Measurements from ENCODE around the gene RCAN2. TPM values are rescaled to one million over a fixed set of nuclear protein-coding genes. Genes with fewer than 3 reads are reported as not detected.

The RCAN2 gene
- total and polyA plus RNA-seq, 9 of the 15 experiments (the other 6 are each of a cell fraction or from before 2014, with no cell fraction given) = 0.04 TPM; not detected in 8

- no peaks in the 10 kb centered on the region for H3K9me3 ChIP-seq (replicated peaks; ENCODE audit: control insufficient read depth, insufficient read depth, low read depth, low read length)
- in situ Hi-C loops (cut with MboI) = no loop called here
- TF ChIP-seq, protein P1, sequence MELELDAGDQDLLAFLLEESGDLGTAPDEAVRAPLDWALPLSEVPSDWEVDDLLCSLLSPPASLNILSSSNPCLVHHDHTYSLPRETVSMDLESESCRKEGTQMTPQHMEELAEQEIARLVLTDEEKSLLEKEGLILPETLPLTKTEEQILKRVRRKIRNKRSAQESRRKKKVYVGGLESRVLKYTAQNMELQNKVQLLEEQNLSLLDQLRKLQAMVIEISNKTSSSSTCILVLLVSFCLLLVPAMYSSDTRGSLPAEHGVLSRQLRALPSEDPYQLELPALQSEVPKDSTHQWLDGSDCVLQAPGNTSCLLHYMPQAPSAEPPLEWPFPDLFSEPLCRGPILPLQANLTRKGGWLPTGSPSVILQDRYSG (tag; conservative IDR thresholded peaks at IDR 0.05; ENCODE audit: low read depth) = no peak
- TF ChIP-seq PML (IDR thresholded peaks at IDR 0.05; ENCODE audit: low read length) = no peak
- no peak for TF ChIP-seq CREB3L1 (IDR thresholded peaks at IDR 0.05; ENCODE audit: borderline replicate concordance, low read depth)
- no peak for TF ChIP-seq ZNF384 (IDR thresholded peaks at IDR 0.05; ENCODE audit: low read depth, low read length)
- TF ChIP-seq PHF8 (IDR thresholded peaks at IDR 0.05; ENCODE audit: borderline replicate concordance, low read length) = no peak
- TF ChIP-seq POLR2B (IDR thresholded peaks at IDR 0.05; ENCODE audit: low read depth, partially characterized antibody) = no peak
- TF ChIP-seq THRAP3 (IDR thresholded peaks at IDR 0.05; ENCODE audit: borderline replicate concordance) = no peak
- TF ChIP-seq ZNF146 (CRISPR knock-in tag; IDR thresholded peaks at IDR 0.05; ENCODE audit: unreplicated experiment) = no peak
- no peak for TF ChIP-seq RBM14 (IDR thresholded peaks at IDR 0.05; ENCODE audit: borderline replicate concordance, insufficient read depth, low read depth, low read length)
- no peak for TF ChIP-seq DNMT1 (IDR thresholded peaks at IDR 0.05)
- TF ChIP-seq AFF1 (IDR thresholded peaks at IDR 0.05; ENCODE audit: low read depth in 1 of 2, partially characterized antibody in 2 of 2) = no peak
- no peak overlapping the region for H3K9ac ChIP-seq (ENCODE audit: insufficient read depth in 1 of 2, low read depth in 2 of 2, low read length in 2 of 2)
- no peak overlapping the region for H3K4me2 ChIP-seq (ENCODE audit: insufficient read depth, low read length)
- no peak for ATAC-seq
- WGBS (ENCODE audit: insufficient coverage, low coverage, missing lambda C conversion rate) = 0% methylated on average over 1 of the region's 1 CpG
- no peaks in the 10 kb centered on the region for H3K9me1 ChIP-seq (ENCODE audit: control insufficient read depth, insufficient read depth, low read length)
- H3K4me3 ChIP-seq = no peak overlapping the region
- no peaks in the 10 kb centered on the region for H3K36me3 ChIP-seq (ENCODE audit: control insufficient read depth, insufficient read depth, low read length)
- no peak overlapping the region for H3K27ac ChIP-seq (ENCODE audit: extremely low read depth, low read depth, low read length)
- no peaks in the 10 kb centered on the region for H3K27me3 ChIP-seq (ENCODE audit: control insufficient read depth in 2 of 2, insufficient read depth in 2 of 2, low read length in 2 of 2)
- no peaks in the 10 kb centered on the region for H3K79me2 ChIP-seq (ENCODE audit: control insufficient read depth, insufficient read depth, low read length)
- no peak for DNase-seq (ENCODE audit: extremely low read depth in 1 of 4, low spot score in 3 of 4)
- no peaks in the 10 kb centered on the region for H3K4me1 ChIP-seq (replicated peaks in 1 of 2; ENCODE audit: control insufficient read depth in 2 of 2, insufficient read depth in 2 of 2, low read length in 2 of 2)
- H4K20me1 ChIP-seq (replicated peaks; ENCODE audit: control insufficient read depth, insufficient read depth, low read length) = no peaks in the 10 kb centered on the region
- ChIA-PET POLR2A (no interaction called here), CTCF (ENCODE audit: low intra/inter-chr PET ratio) (no interaction called here)
- no peak for FAIRE-seq
- BruUV-seq (replicated peaks) = no TSS peak
- no peak overlapping the region for H2AFZ ChIP-seq (ENCODE audit: low read depth, low read length)
- intact Hi-C loops (cut with micrococcal nuclease) = no loop called here
Observed at GRCh38 chr6:46263707-46264086, 227.6 kb downstream of the RCAN2 start.

All from K562 (cell line).